GM18873 (cell line): ENCODE data around the gene AUP1.

ENCODE experiments used
- ATAC-seq: cut with Tn5 transposase; IDR thresholded peaks from one replicate; pipeline ENCODE4 v1.9.1; 2021; ENCODE audit warnings: mild to moderate bottlenecking, moderate library complexity, moderate number of reproducible peaks; ENCODE audit not compliant: unreplicated experiment, low FRiP score

AUP1 gene

GRCh38 chr2:74558284-74559230 lies 29.1 kb upstream of the AUP1 start:
- no peak for ATAC-seq

- ATAC-seq: no peak
Observed at GRCh38 chr2:74556831-74557370, 27.4 kb upstream of the AUP1 start.

- ATAC-seq: no peak
Observed at GRCh38 chr2:74556159-74556558, 26.7 kb upstream of the AUP1 start.

DNA sequence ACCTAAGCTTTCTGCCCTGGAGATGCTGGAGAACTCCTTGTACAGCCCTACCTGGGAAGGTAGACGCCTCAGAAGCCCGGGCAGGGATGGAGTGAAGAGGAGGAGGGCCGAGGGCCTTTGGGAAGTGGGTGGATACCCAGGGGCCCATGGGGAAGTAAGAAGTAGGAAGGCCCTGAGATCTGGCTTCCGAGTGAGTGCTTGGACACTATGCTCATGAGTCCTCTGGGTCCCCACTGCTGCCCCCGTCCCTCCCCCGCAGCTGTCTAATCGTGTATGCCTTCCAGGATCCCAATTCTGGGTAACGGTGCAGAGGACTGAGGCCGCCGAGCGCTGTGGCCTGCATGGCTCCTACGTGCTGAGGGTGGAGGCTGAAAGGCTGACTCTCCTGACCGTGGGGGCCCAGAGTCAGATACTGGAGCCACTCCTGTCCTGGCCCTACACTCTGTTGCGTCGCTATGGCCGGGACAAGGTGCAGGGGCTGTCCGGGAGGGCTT lies 26.2 kb upstream of the AUP1 start:
- no peak for ATAC-seq

- peak; percentile 39 for ATAC-seq
Observed at GRCh38 chr2:74554820-74555531, 25.5 kb upstream of the AUP1 start.

DNA sequence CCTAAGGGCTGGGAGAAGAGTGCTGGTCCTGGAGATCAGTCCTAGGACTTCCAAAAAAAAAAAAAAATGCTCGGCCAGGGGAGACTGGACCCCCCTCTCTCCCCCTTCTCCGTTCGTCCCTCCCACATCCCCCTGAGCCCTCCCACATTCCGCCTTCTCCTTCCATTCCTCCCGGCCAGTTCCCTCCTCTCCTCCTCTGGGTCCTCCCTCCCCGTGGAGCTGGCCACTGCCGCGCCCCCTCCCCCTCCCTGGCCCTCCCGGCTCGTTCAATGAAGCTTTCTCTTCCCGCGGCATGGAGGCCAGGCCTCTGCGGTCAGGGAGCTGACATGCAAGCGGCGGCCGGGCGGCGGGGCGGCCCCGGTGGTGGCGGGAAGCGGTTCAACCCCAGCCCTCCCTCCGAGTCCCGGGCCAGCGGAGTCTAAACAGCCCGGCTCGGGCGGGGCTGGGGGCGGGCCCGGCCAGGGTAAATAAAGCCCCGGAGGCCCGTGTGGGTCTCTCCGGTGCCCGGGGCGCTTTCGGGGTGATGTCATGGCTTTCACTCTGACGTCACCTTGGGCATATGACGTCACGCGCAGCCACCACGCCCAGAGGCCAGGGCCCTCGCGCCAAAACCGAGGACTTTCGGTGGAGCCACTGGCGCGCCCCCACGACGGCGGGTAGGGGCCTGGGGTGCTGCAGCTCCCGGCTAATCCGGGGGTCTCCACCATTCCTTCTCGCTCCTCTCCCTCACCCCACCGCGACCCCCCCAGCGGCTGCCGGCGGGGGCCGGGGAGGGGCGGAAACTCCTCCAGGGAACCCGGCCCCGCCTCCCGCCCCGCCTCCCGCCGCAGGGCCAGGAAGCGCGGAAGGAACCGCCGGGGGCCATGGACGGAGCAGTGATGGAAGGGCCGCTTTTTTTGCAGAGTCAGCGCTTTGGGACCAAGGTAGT lies 24.6 kb upstream of the AUP1 start, which contains the start of the genes DOK1 and LOXL3:
Gene DOK1, plus strand, starts transcription at position 829 of the 928 bp plus-strand sequence. Its CDS starts 35 bp downstream, at position 864.
Gene LOXL3, minus strand, starts transcription at position 51 of the 928 bp plus-strand sequence. CDS start 1,308 bp downstream, outside the sequence.
- ATAC-seq: peak; percentile 30

- no peak for ATAC-seq
Observed at GRCh38 chr2:74552914-74553811, 23.7 kb upstream of the AUP1 start.

DNA sequence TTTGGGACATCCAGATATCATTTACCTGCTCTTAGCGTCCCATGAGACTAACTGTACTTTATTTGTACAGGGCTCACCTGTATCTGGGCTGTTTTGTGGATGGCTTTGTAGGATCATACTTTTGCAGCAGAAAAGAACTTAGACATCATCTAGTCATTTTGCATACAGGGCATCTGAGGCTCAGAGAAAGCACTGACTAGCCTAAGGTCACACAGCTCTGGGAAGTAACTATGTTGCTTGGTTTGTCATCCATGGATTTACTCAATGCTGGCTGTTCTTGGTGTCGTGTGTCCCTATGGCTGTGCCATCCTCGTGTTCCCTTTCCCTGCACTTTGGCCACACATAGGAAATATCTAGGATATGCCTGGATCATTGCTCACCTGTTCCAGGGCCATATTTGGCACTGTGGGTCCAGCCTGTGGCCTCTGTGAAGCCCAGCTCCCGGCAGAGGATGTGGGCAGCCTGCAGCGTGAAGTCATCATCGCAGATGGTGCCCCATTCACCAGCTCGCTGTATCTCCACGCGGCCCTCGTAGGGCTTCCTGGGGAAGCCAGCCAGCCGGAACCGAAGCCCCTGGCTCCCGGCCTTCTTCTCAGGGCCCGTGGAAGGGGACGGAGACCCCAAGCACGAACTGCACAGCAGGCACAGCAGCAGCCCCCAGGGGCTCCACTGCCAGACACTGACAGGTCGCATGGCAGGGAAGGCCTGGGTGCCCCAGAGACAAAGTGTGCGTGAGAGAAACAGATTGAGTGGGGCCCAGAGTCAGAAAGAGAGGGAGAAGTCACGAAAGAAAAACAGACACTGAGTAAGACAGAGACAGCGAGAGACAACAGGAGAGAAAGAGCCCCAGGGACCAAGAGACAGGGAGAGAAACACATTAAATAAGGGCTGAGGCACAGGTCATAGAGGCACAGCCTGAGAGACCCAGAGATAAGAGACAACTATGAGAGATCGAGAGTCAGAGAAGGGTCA lies 22.7 kb upstream of the AUP1 start:
- ATAC-seq: peak; percentile 27

DNA sequence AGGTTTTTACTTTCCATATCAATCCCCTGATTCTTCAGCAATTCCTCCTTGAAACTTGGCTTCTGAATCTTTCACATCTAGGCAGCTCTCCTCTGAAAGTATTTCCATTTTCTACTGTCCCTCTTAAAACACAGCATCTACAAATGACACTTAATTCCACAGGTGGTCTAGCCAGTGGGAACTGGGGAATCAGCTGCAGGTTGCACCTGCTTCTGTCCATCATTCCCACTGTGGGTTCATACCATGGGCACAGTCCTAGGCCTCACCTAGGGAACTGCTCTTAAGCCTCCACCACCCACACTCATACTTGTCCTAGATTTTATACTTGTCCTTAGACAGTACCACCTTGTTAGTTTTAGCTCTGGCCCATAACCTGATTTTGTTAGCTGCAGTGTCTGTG lies 22.0 kb upstream of the AUP1 start:
- ATAC-seq: no peak

DNA sequence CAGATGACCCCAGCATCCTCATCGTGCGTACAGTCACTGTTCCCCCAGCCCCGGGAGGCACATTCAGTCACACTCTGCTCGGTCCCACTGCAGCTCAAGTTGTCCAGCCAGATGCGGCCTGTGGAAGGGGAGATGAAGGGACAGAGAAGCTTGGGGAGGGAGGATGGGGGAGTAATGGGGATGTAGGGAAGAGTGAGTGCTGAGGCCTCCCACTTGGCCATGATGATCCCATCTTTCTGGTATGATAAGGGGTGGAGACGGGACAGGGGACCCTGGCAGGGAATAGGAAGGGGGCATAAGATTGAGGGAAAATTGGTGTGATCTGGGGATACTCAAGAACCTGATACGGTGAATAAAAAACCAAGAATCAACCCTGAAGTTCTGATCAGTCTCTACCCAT lies 20.7 kb upstream of the AUP1 start:
- ATAC-seq: no peak

DNA sequence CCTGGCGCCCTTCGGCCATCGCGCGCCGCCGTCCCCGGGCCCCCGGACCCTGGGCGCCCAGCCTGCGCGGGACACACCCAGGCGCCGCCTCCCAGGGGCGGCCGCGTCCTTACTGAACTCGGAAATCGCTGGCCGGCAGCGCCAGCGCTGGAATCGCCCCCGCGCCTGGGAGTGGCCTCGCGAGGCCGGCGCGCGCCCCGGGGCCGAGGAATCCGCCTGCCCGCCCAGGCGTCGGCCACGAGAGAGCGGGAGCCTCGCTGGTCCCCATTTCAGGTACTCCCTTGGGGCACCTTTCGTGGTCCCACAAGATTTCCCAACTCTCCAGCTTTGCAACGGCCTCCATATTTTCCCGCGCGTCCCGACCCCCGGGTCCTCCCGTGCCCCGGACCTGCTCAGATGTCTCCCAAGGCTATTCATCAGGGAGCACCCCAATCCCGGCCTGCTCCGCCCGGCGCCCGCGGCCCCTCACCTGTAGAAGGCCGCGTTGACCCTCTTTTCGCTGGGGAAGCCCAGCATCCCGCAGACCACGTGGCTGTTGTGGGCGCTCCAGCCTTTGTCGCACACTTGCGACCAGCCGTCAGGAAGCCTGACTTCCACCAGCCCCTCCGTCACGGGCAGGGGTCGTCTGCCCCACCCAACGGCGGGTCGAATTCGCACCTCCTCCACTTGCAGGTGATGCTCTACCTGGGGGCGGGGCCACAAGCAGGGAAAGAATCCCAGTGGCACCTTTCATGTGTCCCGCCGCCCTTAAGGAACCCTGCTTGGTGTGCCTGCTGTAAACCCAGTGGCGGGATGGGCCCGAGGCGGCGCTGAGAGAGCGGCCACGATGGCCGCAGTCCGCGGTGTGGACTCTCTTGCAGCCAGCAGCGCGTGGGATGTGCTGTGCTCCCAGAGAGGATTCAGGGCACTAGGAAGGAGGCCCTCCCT lies 19.7 kb upstream of the AUP1 start:
- ATAC-seq: no peak

DNA sequence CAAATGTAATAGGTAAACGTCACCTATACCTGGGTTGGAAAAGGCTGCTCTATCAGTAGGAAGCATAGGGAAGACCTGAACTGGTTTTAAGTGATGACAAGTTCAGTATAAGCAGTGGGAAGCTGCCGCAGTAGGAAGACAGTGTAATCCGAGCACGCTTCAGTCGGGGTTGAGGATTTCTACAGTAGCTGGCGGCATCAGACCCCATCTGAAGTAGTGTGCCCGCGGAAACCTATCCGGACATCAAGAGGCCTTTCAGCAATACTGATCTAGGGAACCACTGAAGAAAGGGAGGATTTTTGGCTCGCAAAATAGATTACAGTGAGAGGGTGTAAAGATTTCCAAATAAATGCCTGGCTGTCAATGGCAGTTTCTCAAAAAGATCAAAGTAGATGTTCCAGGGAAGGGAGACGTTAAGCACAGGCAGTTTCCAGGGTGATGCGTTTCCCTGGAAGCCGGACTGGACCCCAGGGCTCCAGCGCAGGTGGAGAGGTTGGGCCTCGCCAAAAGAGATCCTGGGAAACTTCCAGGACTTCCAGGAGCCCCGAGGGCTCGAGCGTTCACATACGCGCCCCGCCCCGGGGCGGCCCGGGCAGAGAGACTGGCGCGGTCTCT lies 18.9 kb upstream of the AUP1 start:
- no peak for ATAC-seq

- no peak for ATAC-seq
Observed at GRCh38 chr2:74546004-74546403, 16.5 kb upstream of the AUP1 start.

GRCh38 chr2:74544634-74545033 lies 15.1 kb upstream of the AUP1 start:
- no peak for ATAC-seq

DNA sequence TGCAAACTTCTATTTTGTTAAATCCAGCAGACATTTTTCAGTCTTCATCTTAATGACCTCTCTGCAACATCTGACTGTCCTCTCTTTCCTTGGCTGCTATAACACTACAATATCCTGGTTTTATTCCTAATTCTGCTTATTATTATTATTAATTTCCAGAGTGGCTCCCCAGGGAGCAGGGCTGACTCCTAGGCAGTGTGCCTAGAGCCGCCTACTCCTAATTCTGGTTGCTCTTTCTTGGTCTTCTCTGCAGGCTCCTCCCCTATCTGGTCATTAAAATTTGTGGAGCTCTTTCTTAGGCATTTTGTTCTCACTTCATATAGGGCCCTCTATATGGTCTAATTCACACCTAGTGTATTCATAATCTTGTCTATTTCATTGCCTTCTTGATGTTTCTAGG lies 13.5 kb upstream of the AUP1 start:
- ATAC-seq: no peak

DNA sequence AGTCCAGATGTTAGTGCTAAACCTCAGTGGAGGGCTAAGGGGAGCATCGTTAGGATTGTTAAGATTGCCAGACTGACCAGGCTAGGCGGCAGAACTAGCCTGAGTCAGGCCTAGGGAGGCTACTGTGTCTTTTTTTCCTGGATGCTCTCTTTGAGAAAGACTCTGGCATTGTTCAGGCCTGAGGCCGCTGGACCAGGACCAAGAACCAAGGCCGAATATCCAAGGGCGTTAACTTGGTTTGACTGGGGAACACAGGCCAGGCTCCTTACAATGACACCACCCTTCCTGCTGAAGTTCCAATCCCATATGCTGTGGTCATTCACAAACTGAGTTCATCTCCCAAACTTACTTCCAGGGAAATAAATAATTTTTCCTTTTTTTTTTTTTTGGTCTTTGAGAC lies 10.8 kb upstream of the AUP1 start:
- no peak for ATAC-seq
